ENCODE results near the gene SLBP.

SLBP gene

DNA sequence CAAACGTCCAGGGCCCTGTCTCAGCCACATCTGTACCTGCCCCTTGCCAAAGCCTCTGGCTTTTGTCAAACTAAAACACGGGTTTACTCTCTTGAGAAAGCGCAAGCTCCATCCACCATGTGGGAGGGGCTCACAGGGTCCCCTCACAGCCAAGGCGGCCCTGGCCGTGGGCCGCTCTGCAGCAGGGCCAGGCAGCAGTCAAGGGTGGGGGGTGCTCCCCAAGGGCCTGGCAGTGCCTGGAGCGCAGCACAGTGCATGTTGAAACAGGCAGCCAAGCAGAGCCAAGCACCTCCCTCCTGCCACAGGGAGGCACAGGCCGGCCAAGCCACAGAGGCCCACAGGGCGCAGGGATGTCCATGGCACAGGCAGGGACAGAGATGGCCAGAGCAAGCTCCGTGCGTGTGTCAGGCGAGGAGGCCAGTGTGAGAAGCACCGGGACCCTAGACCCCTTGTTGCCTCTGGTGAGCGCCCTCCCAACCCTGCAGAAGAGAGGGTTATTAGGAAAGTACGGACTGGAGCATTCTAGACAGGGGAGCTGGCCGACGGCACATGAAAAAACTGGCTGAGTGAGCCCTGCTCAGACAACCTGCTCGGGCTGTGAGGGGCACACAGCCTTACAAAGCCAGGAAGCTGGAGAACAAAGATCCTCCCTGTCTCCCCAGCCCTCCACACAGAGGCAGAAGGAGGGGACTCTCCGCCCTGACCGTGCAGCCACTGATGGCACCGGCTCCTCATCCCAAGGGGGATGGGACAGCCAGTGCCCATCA lies 67.0 kb downstream of the SLBP start:
- DNase-seq: no peak

DNA sequence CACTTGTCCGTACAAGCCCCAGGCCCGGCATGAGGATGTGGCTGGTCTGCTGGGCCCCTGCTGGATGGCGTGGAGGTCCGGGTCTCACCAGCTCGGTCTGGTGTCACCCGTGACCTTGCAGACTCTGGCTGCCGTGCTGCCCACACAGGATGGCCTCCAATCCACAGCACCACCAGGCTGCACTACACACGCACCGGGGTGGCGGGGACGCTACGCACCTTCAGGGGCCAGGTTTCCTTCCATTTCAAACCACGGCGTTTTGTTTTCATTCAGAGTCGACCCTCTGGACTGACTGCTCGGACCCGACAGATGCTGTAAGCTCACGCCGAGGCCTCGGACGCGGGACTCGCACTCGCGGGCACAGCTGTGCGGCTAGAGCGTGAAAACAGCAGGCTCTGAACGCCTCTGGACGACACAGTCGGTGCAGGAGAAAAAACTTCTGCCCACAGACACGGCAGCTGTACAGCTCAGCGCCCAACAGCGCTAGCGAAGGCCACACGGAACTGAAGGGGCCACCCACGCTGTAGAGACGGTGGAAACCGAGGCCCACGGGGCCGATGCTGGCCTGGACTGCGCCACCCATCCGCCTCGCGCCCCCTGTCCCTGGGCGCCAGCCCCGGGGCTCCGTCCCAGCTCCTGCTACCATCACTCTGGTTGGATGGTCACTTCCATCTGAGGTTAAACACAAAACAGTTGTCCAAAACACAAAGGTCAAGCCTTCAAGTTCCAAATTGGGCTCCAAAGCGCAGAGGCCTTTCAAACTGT lies 68.0 kb downstream of the SLBP start:
- DNase-seq: no peak

Measured in NCI-H2227 treated with DMSO at 0.1 percent for 48 hours (cell line).